B cell (primary cell): ENCODE results near the gene TMEFF1.

Source experiments
- CTCF ChIP-seq: fragments of 200-600 bp; IDR thresholded peaks from one replicate; pipeline ENCODE4 v1.8.0; 2022; ENCODE audit warnings: antibody characterized with exemption, mild to moderate bottlenecking
- EZH2 ChIP-seq: IDR thresholded peaks from 2 replicates; pipeline ENCODE4 v1.6.1; 2012; ENCODE audit warnings: borderline replicate concordance, low read depth, mild to moderate bottlenecking, moderate library complexity, low read length; ENCODE audit not compliant: insufficient read depth, poor library complexity, severe bottlenecking

GRCh38 chr9:100455470-100455869 lies 17.5 kb upstream of the TMEFF1 start:
- TF ChIP-seq CTCF (no peak), EZH2 (no peak)
